ENCODE results near the gene AGPS. TPM values are rescaled to one million over a fixed set of nuclear protein-coding genes. Genes with fewer than 3 reads are reported as not detected.

Gene AGPS
- total RNA-seq, 1 experiment from 2014 or later, result 107 TPM

DNA sequence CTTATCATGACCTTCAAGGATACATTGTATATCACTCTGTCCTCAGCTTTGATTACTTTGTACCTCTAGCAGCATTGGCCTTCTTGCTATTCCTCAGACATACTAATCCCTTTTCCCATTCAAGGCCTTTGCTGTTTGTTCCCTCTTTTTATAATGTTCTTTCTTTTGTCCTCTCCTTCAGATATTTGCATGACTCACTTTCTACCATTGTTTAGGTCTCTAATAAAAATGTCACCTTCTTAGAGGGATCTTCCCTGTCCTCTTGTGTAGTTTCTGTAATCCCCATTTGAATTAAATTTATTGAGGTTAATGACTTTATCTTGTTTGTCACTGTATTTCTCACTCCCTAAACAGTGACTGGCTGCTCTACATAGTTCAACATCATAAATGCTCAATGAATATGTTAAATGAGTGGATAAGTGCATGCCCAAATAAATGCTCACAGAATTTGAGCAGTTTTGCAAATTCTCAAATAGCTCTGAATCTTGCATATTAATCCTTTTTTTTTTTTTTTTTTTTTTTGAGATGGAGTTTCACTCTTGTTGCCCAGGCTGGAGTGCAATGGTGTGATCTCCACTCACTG lies 135.9 kb downstream of the AGPS start:
- DNase-seq, result no peak
- CTCF ChIA-PET, result no interaction called here

DNA sequence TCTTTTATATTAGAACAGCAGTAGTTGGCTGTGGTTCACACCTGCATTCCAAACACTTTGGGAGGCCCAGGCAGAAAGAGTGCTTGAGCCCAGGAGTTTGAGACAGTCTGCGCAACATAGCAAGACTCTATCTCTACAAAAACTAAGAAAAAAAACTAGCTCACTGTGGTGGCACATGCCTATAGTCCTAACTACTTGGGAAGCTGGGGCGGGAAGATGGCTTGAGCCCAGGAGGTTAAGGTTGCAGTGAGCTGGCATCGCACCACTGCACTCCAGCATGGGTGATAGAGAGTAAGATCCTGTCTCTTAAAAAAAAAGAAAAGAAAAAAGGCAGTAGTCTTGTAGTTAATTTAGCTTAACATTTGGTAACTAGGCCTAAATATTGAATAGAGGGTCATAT lies 136.6 kb downstream of the AGPS start:
- ChIA-PET CTCF (no interaction called here), POLR2A (ENCODE audit: unreplicated experiment) (no interaction called here)
- Histone ChIP-seq H3K4me2 (no peak overlapping the region), H2AFZ (no peak overlapping the region), H3F3A (ENCODE audit: insufficient read depth, low read depth) (no peaks in the 10 kb centered on the region), H4K20me1 (ENCODE audit: insufficient read depth) (no peaks in the 10 kb centered on the region), H3K9me3 (ENCODE audit: insufficient read depth, low read depth) (no peaks in the 10 kb centered on the region), H3K4me3 (no peak overlapping the region), H3K36me3 (ENCODE audit: low read depth) (0 out of 2 replicates have a peak, but pooled peaks cover 8% of the 10 kb centered on the region), H3K4me1 (replicated peaks; ENCODE audit: insufficient read depth) (no peaks in the 10 kb centered on the region), H3K27ac (no peak overlapping the region), H3K9me2 (ENCODE audit: insufficient read depth) (no peaks in the 10 kb centered on the region), H3K79me2 (ENCODE audit: low read depth) (no peaks in the 10 kb centered on the region), H3K27me3 (ENCODE audit: insufficient read depth, low read depth) (no peaks in the 10 kb centered on the region)
- no TSS peak for BruUV-seq (replicated peaks)
- TF ChIP-seq EZH2 (IDR thresholded peaks at IDR 0.05; ENCODE audit: low read depth), result no peak
- TF ChIP-seq, protein P1, sequence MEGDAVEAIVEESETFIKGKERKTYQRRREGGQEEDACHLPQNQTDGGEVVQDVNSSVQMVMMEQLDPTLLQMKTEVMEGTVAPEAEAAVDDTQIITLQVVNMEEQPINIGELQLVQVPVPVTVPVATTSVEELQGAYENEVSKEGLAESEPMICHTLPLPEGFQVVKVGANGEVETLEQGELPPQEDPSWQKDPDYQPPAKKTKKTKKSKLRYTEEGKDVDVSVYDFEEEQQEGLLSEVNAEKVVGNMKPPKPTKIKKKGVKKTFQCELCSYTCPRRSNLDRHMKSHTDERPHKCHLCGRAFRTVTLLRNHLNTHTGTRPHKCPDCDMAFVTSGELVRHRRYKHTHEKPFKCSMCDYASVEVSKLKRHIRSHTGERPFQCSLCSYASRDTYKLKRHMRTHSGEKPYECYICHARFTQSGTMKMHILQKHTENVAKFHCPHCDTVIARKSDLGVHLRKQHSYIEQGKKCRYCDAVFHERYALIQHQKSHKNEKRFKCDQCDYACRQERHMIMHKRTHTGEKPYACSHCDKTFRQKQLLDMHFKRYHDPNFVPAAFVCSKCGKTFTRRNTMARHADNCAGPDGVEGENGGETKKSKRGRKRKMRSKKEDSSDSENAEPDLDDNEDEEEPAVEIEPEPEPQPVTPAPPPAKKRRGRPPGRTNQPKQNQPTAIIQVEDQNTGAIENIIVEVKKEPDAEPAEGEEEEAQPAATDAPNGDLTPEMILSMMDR (conservative IDR thresholded peaks at IDR 0.05), result no peak
- intact Hi-C loops (cut with micrococcal nuclease; ENCODE audit: unreplicated experiment), result no loop called here
- DNase-seq, result no peak

More for the DNA sequence above, 135.9 kb downstream of the AGPS start:
- TF ChIP-seq, protein P1 (conservative IDR thresholded peaks at IDR 0.05), result no peak
- TF ChIP-seq EZH2 (IDR thresholded peaks at IDR 0.05; ENCODE audit: low read depth), result no peak
- Histone ChIP-seq H3K9me3 (ENCODE audit: insufficient read depth, low read depth) (no peaks in the 10 kb centered on the region), H3K9me2 (ENCODE audit: insufficient read depth) (no peaks in the 10 kb centered on the region), H2AFZ (no peak overlapping the region), H3K27ac (no peak overlapping the region), H3K4me3 (no peak overlapping the region), H3K79me2 (ENCODE audit: low read depth) (no peaks in the 10 kb centered on the region), H3K4me1 (replicated peaks; ENCODE audit: insufficient read depth) (no peaks in the 10 kb centered on the region), H3K36me3 (ENCODE audit: low read depth) (0 out of 2 replicates have a peak, but pooled peaks cover 8% of the 10 kb centered on the region), H4K20me1 (ENCODE audit: insufficient read depth) (no peaks in the 10 kb centered on the region), H3K27me3 (ENCODE audit: insufficient read depth, low read depth) (no peaks in the 10 kb centered on the region), H3K4me2 (no peak overlapping the region), H3F3A (ENCODE audit: insufficient read depth, low read depth) (no peaks in the 10 kb centered on the region)
- POLR2A ChIA-PET (ENCODE audit: unreplicated experiment), result no interaction called here
- BruUV-seq (replicated peaks), result no TSS peak
- intact Hi-C loops (cut with micrococcal nuclease; ENCODE audit: unreplicated experiment), result no loop called here

DNA sequence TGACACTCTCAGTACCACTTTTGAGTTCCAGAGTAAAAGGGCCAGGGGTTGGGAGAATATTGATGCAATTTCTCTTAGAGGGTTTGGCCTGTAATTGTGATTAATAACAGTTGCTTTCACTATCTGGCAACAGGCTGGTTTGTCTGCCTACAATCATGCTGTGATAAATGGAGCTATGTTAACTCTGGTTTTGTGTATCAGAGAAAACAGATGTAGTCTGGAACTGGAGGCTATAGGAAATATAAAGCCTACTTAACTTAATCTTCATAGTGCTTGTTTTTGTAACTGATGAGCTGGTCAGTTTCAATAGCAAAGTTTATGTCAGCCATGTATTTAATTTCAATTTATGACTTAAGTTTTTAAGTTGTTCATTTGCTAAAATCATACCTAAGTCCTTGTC lies 138.0 kb downstream of the AGPS start:
- TF ChIP-seq, protein P1 (conservative IDR thresholded peaks at IDR 0.05), result no peak
- TF ChIP-seq EZH2 (IDR thresholded peaks at IDR 0.05; ENCODE audit: low read depth), result no peak
- no peak for DNase-seq
- Histone ChIP-seq H3K36me3 (ENCODE audit: low read depth) (0 out of 2 replicates have a peak, but pooled peaks cover 7% of the 10 kb centered on the region), H3K27ac (no peak overlapping the region), H4K20me1 (ENCODE audit: insufficient read depth) (no peaks in the 10 kb centered on the region), H3K9me3 (ENCODE audit: insufficient read depth, low read depth) (no peaks in the 10 kb centered on the region), H3K4me3 (no peak overlapping the region), H3F3A (ENCODE audit: insufficient read depth, low read depth) (no peaks in the 10 kb centered on the region), H3K4me1 (replicated peaks; ENCODE audit: insufficient read depth) (no peaks in the 10 kb centered on the region), H3K27me3 (ENCODE audit: insufficient read depth, low read depth) (no peaks in the 10 kb centered on the region), H3K4me2 (no peak overlapping the region), H3K9me2 (ENCODE audit: insufficient read depth) (no peaks in the 10 kb centered on the region), H3K79me2 (ENCODE audit: low read depth) (no peaks in the 10 kb centered on the region), H2AFZ (no peak overlapping the region)
- no TSS peak for BruUV-seq (replicated peaks)
- intact Hi-C loops (cut with micrococcal nuclease; ENCODE audit: unreplicated experiment), result no loop called here
- CTCF ChIA-PET, result no interaction called here
- POLR2A ChIA-PET (ENCODE audit: unreplicated experiment), result interaction anchor here (0.6 kb wide), 1 partner anchor 267 kb away, joined by 3 read pairs; no protein-coding TSS in a partner anchor

Measured in PC-9 (cell line).